GM18909 (cell line): ENCODE measurements around the gene FXYD4.

ENCODE experiments used
- ATAC-seq: cut with Tn5 transposase; IDR thresholded peaks from one replicate; pipeline ENCODE4 v1.9.1; 2021; ENCODE audit warnings: mild to moderate bottlenecking; ENCODE audit not compliant: unreplicated experiment, poor library complexity

FXYD4 gene

GRCh38 chr10:43372765-43373361 is 1.4 kb downstream of the FXYD4 start:
- ATAC-seq, result no peak

- ATAC-seq, result no peak
Measured at GRCh38 chr10:43373461-43373860, 2.0 kb downstream of the FXYD4 start.

DNA sequence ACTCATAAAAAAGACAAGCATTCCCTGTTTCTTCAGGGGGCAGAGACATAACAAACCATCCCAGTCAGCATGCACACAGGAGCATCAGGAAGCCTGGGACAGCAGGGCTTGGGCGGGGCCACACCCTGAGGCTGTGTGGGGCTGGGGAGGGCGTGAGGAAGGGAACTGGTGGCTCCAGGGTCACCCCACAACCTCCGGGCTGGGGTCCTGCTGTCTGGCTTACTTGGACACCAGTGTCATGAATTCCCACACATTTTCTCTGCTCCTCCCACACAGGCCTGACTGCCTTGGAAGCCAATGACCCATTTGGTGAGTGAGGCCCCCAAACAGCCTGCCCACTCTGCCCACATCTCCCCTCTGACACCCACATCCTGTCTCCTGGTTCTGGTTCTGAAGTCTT is 2.8 kb downstream of the FXYD4 start:
- no peak for ATAC-seq

DNA sequence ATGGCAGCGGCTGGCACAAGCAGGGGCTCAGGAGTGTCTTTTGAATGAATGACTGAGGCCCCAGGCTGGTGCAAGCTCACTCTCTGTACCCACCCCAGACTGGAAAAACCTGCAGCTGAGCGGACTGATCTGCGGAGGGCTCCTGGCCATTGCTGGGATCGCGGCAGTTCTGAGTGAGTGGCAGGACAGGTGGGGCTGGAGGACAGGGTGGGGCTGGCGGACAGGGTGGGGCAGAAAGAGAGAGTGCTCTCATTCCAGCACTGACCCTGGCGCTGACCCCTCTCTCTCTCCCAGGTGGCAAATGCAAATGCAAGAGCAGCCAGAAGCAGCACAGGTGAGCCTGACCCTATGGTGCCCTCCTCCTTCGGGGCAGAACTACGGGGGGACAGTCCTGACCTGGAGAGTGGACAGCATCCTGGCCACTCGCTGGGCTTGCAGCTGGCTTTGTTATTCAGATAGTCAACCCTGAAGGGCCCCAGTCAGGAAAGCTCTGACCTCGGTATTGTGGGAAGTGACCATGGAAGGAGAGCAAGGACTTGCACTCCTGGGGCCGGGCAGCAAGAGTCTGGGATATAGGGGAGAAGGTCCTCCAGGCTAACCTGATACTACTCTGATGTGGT is 4.1 kb downstream of the FXYD4 start:
- no peak for ATAC-seq

- ATAC-seq, result no peak
Measured at GRCh38 chr10:43376046-43376635, 4.7 kb downstream of the FXYD4 start.

DNA sequence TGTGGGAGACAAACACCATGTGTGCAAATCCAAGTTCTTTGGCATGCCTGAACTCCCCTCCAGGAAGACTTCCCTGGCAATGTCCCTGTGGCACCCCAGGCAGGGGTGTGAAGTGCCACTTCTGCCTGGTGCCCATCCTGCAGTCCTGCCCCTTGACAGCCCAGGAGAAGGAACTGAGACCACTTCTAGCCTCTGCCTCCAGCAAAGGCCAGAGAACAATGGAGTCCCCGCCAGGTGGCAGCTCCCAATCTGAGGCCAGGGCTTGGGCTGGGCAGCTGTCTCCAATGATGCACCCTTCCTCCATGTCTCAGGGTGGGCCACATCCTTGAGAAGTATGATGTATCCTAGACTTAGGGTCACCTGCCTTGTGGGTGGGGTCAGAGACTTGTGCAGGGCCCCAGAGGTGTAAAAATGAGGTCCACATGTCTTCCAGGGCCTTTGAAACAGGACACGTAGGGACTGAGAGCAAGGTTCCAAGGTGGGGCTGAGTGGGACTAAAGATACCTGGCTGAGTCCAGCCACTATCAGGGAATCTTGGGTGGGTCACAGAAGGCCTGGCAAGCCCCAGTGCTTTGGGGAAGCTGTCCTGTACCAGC is 5.5 kb downstream of the FXYD4 start:
- no peak for ATAC-seq

DNA sequence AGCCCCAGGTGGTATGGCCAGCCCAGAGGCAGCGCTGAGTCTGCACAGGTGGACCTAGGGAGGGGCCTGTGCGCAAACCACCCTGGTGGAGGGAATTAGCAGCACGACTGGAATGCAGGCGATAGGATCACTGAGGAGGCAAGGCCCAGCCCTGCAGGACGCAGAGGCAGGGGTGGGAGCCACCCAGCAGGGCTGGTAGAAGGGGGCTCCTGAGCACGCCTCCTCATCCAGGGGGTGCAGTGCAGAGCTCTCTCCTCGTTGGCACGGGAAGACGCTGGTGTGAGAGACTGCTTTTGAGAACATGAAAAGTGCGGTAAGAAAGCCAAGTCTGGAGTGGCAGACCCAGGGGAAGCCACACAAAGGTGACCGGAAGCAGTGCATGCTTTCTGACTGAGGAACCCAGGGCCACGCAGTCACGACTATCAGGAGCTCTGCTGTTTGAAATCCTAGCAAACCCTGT is 6.0 kb downstream of the FXYD4 start:
- ATAC-seq, result no peak

- no peak for ATAC-seq
Measured at GRCh38 chr10:43380610-43381222, 9.3 kb downstream of the FXYD4 start.

DNA sequence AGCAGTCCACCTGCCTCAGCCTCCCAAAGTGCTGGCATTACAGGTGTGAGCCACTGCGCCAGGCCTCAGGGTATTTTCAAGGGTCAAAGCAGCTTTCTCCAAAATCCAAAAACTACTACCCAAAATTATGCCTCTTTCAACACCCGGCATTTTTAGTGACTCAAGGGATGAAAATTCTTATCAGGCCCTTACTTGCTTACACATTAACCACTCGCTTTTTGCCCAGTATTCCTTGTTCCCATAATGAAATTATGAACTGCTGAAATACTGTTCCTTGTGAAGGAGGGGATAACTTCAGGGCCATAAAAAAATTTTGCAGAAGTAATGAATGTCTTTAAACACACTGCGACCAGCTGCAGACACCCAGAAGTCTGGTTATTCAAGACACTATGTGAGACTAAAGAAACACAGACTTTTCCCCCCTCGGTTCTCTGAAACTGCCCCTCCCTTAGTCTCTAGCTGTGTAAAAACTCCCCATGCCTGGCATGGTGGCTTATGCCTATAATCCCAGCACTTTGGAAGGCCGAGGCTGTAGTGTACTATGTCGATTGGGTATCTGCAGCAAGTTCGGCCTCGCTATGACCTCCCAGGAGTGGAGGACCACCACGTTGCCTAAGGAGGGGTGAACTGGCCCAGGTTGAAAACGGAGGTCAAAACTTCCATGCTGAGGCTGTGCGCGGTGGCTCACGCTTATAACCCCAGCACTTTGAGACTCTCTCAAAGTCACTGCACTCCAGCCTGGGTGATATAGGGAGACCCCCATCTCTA is 12.0 kb downstream of the FXYD4 start:
- no peak for ATAC-seq

DNA sequence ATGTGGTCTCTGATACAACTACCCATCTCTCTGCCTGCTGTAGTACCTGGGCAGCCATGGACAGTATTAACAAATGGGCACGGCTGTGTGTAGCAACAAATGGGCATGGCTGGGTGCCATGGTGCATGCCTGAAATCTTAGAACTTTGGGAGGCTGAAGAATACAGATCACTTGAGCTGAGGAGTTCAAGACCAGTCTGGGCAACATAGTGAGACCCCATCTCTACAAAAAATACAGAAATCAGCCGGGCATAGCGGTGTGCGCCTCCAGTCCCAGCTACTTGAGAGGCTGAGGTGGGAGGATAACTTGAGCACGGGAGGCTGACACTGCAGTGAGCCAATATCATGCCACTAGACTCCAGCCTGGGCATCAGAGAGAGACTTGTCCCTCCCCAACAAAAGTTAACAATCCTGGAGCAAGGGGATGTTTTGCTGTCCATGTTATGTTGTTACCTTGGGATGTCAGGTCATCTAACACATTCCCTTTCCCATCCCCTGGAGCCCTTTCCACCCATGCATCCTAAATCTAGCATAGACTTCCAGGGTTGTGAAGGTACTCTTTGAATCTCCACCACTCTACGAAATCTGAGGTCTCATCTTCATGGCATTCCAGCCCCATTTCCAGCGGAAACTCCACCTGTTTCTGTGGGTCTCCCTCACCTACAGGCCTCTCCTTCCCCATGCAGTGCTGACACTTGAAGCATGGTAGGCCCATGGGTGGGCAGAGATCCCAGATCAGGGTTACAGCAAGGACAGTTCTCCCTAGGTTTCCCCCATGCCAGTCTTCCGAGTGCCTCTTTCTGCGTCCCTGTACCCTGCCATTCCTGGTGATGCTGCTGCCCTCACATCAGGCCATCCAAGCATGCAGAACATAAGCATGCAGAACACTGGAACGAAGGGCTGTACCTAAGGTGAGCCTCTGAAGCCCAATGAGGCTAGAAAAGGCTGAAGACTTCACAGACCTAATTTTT is 13.1 kb downstream of the FXYD4 start:
- ATAC-seq, result no peak

DNA sequence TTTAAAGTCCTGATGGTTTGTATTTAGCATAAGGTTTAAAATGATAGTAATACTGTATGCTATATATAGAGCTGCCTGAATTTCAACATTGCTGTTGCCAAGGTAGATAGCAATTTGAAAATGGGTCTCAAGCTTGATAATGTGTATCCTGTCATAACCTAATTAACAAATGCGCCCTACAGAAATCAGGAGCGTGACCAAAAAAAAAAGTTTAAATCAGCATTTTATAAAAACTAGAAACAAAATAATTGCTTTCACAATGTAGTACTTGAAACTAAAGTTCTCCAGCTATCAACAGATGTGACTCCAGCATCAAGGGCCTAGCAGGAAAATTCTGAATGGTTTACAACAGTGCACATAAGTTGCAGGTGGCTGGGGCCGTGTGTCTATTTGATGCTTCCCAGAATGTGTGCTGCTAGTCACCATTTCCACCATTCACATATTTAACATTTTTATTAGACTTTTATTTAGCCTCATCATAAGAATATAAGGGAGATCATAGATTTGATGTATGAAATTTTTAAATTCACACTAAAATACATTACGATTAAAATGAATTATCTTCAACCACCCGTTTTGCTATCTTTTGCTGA is 14.1 kb downstream of the FXYD4 start:
- no peak for ATAC-seq

DNA sequence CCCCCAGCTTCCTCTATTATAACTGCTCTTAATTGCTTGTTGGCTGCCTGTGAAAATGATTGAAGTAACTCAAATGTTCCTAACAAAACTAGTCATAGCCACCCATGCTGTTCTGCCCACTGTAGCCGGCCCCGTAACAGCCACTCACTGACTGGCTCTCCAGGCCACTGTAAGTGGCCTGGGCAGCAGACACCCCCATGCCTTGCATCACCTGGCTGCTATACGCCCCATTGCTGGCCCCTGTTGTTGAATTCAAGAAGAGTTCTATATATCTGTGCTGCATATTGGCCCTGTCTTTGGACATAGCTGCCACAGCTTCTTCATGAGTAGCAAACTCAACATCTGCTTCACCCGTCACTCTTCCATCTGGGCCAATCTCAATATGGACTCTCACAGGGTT is 15.1 kb downstream of the FXYD4 start:
- no peak for ATAC-seq

DNA sequence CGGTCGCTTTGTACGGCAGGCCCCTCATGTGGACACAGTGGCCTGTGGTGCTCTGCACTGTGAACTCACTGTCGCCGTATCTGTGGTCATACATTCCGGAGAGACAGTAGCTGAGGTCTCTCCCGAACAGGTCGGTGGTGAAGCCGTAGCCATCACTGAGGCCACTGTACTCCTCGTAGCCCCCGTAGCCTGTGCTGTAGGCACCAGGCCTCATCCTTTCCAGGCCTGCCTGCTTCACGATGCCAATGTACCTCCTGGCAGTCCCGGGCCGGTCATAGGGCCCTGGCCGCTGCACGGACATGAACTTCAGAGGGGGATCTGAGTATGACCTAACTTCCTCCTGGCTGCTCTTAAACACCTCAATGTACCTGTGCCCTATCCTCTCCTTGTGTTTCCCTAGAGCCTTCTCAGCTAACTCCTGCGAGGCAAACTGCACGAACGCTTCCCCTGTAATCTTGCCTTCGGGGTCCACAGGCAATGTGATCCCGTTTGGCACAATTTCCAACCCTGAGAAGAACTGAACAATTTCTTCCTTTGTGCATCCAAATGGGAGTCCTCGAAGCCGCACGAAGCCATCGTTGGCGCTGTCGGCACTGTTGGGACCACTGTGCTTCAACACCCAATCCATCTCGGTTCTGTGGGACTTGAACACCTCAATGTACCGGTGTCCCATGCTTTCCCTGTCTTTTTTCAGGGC is 15.7 kb downstream of the FXYD4 start:
- ATAC-seq, result no peak

GRCh38 chr10:43387678-43388032 is 16.2 kb downstream of the FXYD4 start:
- no peak for ATAC-seq

DNA sequence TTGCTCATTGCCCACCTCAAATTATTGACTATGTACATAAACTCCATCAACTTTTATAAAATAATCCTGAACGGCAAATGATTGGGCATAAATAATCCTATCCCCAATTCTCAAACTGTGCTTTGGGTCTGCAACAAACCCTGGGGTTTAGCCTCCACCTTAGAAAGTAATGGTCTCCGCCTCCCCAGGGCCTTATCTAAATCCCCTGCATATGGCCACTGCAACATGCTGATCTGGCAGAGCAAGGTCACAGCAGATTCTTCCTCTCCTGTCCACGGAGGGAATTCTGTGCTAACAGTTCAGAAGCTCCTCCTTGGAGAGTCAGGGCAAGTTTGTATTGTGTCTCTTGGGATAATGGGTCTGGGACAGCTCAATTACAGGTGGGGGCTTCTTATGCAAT is 18.4 kb downstream of the FXYD4 start:
- no peak for ATAC-seq

- no peak for ATAC-seq
Measured at GRCh38 chr10:43390333-43390732, 18.9 kb downstream of the FXYD4 start.

DNA sequence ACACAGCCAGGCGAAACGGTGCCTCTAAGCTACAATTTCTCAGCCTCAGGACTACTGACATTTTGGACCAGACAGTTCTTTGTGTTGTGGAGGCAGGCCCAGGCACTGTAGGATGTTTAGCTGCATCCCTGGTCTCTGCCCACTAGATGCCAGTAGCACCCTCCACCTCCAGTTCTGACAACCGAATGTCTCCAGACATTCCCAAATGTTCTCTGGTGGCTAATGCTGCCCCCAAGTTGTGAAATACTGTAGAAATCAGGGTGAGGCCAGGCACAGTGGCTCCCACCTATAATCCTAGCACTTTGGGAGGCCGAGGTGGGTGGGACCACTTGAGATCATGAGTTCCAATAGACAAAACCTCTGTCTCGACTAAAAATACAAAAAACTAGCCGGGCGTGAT is 19.3 kb downstream of the FXYD4 start:
- no peak for ATAC-seq

GRCh38 chr10:43391496-43391895 is 20.1 kb downstream of the FXYD4 start:
- no peak for ATAC-seq
